Brain microvascular endothelial cell (primary cell): ENCODE data around the gene DLG5.

Source experiments
- DNase-seq: peaks from one replicate; pipeline ENCODE4 v3.0.0-alpha.2; 2020
- H3K27ac ChIP-seq: fragments of 250-450 bp; sonication (Bioruptor Pico); 2 replicates; pipeline ENCODE4 v1.5.1; 2020; ENCODE audit warnings: mild to moderate bottlenecking, moderate library complexity
- H3K27me3 ChIP-seq: fragments of 250-450 bp; sonication (Bioruptor Pico); replicated peaks from 2 replicates; pipeline ENCODE4 v1.5.1; 2020; ENCODE audit warnings: mild to moderate bottlenecking
- H3K36me3 ChIP-seq: fragments of 250-450 bp; sonication (Bioruptor Pico); replicated peaks from 2 replicates; pipeline ENCODE4 v1.5.1; 2020; ENCODE audit warnings: mild to moderate bottlenecking
- H3K4me3 ChIP-seq: 2 replicates; pipeline ENCODE4 v1.5.1; 2011; ENCODE audit warnings: low read depth, mild to moderate bottlenecking, control low read depth, low read length, moderate library complexity
- CTCF ChIP-seq: IDR thresholded peaks from 2 replicates; pipeline ENCODE4 v1.5.1; 2011; ENCODE audit warnings: low read depth, mild to moderate bottlenecking, moderate library complexity, low read length, control low read depth, inconsistent platforms; ENCODE audit errors: missing control alignments
- in situ Hi-C: cut with HindIII; loops from 2 replicates; pipeline ENCODE4 v1.10.0; 2017; ENCODE audit warnings: low sequenced_read_pairs, low pct_ligation_motif_present

The DLG5 gene

GRCh38 chr10:77833225-77833624 lies 93.3 kb downstream of the DLG5 start:
- H3K36me3 ChIP-seq, result peaks cover 13% of the 10 kb centered on the region
- H3K27me3 ChIP-seq, result no peaks in the 10 kb centered on the region
- in situ Hi-C loops, result no loop called here
- no peak for DNase-seq
- no peak overlapping the region for H3K4me3 ChIP-seq
- no peak for TF ChIP-seq CTCF
- no peak overlapping the region for H3K27ac ChIP-seq

DNA sequence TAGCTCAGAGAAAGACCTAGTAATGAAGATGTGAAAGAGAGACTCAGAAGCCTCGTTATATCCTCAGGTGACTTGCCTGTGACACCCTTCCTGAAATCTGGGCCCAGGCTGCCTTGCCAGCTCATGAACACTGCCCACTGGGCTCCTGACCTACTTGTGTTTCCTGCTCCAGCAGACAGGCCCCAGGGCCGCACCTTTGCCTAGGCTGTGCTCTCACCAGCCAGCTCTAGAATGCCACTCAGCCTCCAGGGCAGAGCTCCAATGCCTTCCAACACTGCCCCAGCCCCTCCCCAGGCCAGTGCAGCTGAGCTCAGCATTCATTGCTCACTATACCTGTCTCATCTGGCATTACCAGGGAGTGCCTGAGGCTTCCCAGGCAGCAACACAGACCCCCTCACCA lies 94.3 kb downstream of the DLG5 start:
- no peak overlapping the region for H3K4me3 ChIP-seq
- no peak overlapping the region for H3K27ac ChIP-seq
- H3K27me3 ChIP-seq, result no peaks in the 10 kb centered on the region
- in situ Hi-C loops, result no loop called here
- no peak for DNase-seq
- peaks cover 13% of the 10 kb centered on the region for H3K36me3 ChIP-seq
- no peak for TF ChIP-seq CTCF

- peaks cover 13% of the 10 kb centered on the region for H3K36me3 ChIP-seq
- H3K4me3 ChIP-seq, result no peak overlapping the region
- in situ Hi-C loops, result no loop called here
- no peaks in the 10 kb centered on the region for H3K27me3 ChIP-seq
- DNase-seq, result no peak
- no peak overlapping the region for H3K27ac ChIP-seq
- TF ChIP-seq CTCF, result no peak
Observed at GRCh38 chr10:77829356-77829755, 97.2 kb downstream of the DLG5 start.

DNA sequence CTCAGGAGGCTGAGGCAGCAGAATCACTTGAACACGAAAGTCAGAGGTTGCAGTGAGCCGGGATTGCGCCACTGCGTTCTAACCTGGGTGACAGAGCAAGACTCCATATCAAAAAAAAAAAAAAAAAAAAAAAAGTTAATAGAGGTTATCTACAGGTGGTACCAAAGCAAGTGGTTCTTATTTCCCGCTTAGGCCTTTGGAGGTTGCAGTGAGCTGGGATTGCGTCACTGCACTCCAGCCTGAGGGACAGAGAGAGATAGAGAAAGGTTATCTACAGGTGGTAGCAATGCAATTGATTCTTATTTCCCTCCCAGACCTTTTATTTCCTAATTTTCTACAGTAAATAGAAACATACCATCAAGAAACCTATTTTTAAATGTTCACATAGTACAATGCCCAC lies 98.2 kb downstream of the DLG5 start:
- in situ Hi-C loops, result no loop called here
- Histone ChIP-seq H3K4me3 (no peak overlapping the region), H3K27me3 (no peaks in the 10 kb centered on the region), H3K36me3 (peaks cover 12% of the 10 kb centered on the region), H3K27ac (no peak overlapping the region)
- TF ChIP-seq CTCF, result no peak
- DNase-seq, result no peak

GRCh38 chr10:77827366-77827765 lies 99.2 kb downstream of the DLG5 start:
- no peak for DNase-seq
- H3K27me3 ChIP-seq, result no peaks in the 10 kb centered on the region
- no peak for TF ChIP-seq CTCF
- no peak overlapping the region for H3K4me3 ChIP-seq
- peaks cover 8% of the 10 kb centered on the region for H3K36me3 ChIP-seq
- no peak overlapping the region for H3K27ac ChIP-seq
- in situ Hi-C loops, result no loop called here

DNA sequence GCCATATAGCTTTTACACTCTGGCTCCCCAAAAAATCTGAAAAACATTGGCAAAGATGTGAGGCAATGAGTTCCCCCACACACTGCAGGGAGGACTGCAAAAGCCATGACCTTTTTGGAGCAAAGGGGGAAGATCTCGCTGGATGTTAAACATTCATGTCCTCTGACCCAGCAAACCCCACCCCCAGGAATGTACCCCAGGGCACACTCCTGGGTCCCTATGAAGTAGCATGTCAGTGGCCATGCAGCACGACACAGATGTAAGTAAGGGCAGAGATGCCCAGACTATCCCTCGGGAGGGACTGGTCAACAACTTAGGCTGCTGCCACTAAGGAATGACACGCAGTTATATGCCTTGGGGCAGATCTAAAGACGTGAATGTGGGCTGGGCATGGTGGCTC lies 100.6 kb downstream of the DLG5 start:
- H3K27me3 ChIP-seq, result no peaks in the 10 kb centered on the region

More for the DNA sequence above, 100.6 kb downstream of the DLG5 start:
- H3K36me3 ChIP-seq, result peaks cover 8% of the 10 kb centered on the region
- TF ChIP-seq CTCF, result no peak
- H3K27ac ChIP-seq, result no peak overlapping the region
- H3K4me3 ChIP-seq, result no peak overlapping the region
- DNase-seq, result no peak
- in situ Hi-C loops, result no loop called here
